Ovary (tissue), 3 donors: ENCODE data around the gene GABBR2.

ENCODE experiments used
- EP300 ChIP-seq: sonication (generic); formaldehyde crosslinking; IDR thresholded peaks from one replicate; pipeline ENCODE4 v1.6.1; 2017; ENCODE audit warnings: antibody characterized with exemption
- POLR2A ChIP-seq: fragments of 450-650 bp; IDR thresholded peaks from one replicate; pipeline ENCODE4 v1.6.1; 2017; ENCODE audit warnings: antibody characterized with exemption, mild to moderate bottlenecking, moderate library complexity
- TF ChIP-seq, protein P1 (sequence below), 3 donors: fragments of 450-650 bp in 2 of 3; fragments of 200-600 bp in 1 of 3; IDR thresholded peaks; one replicate each; pipeline versions ENCODE4 v1.5.1 to v1.8.0; 2016 to 2022; ENCODE audit warnings: antibody characterized with exemption in 3 of 3, mild to moderate bottlenecking in 1 of 3
- donor health status: DM: no; HTN: no; CAD: no.

DNA sequence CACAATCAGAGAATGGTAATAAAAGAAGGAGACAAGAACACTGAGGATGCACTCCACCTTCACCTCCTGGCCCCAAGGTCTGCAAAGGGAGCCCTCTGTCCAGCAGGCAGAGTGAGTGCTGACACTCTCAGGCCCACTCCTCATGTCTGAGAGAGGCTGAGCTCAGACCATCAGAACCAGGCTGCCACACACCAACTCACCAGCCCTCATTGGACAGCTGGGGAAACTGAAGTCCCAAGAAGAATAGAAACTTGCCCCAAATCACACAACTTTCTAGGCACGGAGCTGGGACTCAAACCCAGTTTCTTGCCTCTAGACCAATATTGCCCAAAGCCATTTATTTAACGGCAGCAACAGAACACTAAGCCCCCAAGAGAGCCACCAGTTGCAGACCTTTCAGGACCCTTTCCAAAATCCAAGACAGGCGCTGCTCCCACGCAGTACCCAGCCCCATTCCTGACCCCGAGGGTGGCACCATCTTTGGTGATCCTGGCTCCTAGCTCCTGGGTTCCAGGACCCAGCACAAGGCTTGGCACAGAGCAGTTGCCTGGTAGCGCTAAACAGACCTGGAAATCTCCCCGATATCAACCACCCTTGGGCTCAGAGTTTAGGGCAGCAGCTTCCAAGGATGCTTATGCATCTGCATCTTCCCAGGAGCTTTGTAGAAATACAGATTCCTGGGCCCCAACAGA is 192.4 kb downstream of the GABBR2 start:
- TF ChIP-seq, protein P1, sequence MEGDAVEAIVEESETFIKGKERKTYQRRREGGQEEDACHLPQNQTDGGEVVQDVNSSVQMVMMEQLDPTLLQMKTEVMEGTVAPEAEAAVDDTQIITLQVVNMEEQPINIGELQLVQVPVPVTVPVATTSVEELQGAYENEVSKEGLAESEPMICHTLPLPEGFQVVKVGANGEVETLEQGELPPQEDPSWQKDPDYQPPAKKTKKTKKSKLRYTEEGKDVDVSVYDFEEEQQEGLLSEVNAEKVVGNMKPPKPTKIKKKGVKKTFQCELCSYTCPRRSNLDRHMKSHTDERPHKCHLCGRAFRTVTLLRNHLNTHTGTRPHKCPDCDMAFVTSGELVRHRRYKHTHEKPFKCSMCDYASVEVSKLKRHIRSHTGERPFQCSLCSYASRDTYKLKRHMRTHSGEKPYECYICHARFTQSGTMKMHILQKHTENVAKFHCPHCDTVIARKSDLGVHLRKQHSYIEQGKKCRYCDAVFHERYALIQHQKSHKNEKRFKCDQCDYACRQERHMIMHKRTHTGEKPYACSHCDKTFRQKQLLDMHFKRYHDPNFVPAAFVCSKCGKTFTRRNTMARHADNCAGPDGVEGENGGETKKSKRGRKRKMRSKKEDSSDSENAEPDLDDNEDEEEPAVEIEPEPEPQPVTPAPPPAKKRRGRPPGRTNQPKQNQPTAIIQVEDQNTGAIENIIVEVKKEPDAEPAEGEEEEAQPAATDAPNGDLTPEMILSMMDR (IDR thresholded peaks at IDR 0.05): no peak
- TF ChIP-seq EP300 (no peak), POLR2A (no peak)
